ENCODE data around the gene MBD5. TPM values are rescaled to one million over a fixed set of nuclear protein-coding genes. Genes with fewer than 3 reads are reported as not detected.
A peak's percentile ranks its signal among the peaks of the same experiment; 100 is the strongest.

MBD5 gene
- total RNA-seq, 1 donor from 2014 or later, result 84.5 TPM

DNA sequence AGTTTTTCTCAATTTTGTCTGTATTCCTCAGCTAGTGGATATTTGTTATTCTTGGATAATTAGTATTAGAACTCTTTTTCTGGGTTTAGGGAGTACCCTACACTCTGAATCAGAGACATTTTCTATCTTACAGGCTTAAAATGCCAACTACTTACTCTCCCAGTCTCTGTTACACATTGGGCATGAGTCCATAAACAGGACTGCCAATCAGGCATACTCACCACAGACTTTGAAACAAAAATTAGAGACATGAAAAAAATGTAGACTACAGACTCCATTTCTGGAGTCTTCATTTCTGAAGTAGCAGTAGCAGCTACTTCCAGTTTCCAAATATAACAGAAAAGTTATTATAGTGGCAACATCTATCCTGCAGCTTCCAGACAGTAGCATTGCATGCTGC lies 279.7 kb downstream of the MBD5 start:
- DNase-seq (ENCODE audit: low spot score), result peak; percentile 42

GRCh38 chr2:148301362-148301761 lies 280.5 kb downstream of the MBD5 start:
- no peak for DNase-seq (ENCODE audit: low spot score)

- DNase-seq (ENCODE audit: low spot score), result no peak
Measured at GRCh38 chr2:148302526-148302925, 281.6 kb downstream of the MBD5 start.

DNA sequence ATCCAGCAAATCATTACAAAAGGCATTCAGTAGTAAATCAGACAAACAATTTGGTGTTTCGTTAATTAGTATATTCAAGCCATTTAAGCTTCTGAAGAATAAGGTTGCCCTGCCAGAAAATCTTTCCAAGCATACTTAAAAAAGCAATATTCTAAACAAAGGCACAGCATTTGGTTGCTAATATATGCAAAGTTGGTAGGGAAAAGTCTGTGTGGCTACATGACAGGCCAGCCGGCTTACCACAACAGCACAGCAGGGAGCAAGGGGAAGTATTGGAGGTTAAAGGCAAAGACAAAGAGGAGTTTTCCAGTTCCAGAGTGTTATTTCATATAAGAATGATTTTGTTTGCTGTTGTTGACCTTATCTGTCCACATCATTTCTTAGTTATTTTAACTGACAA lies 282.3 kb downstream of the MBD5 start:
- no peak for DNase-seq (ENCODE audit: low spot score)

DNA sequence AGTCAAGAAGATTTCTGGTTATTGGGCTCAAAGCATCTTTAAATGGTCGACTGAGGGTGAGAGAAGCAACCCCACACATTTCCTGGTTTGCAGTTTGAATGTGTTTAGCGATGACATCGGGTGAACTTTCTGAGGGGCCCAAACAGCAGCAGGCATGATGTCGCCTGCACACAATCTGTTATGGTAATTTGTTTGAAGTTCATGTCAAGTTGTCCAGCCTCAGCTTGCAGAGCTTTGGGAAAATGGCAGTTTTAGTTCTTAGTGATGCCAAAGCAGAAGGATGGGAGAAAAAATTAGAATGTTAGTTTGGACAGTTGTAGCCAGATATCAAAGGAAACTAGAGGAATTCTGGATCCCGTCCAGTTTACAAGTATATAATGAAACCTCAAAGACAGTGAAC lies 284.6 kb downstream of the MBD5 start:
- DNase-seq (ENCODE audit: low spot score), result peak; percentile 38

GRCh38 chr2:148306027-148306426 lies 285.1 kb downstream of the MBD5 start:
- DNase-seq (ENCODE audit: low spot score), result no peak

DNA sequence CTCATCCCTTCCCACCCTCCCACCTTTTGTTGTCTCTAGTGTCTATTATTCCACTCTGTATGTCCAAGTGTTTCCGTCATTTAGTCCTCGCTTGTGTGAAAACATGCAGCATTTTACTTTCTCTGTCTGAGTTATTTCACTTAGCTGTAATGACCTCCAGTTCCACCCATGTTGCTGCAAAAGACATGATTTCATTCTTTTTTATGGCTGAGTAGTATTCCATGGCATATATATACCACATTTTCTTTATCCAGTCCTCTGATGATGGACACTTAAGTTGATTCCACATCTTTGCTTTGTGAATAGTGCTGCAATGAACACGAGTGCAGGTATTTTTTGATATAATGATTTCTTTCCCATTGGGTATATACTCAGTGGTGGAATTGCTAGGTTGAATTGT lies 296.7 kb downstream of the MBD5 start:
- DNase-seq (ENCODE audit: low spot score), result no peak

DNA sequence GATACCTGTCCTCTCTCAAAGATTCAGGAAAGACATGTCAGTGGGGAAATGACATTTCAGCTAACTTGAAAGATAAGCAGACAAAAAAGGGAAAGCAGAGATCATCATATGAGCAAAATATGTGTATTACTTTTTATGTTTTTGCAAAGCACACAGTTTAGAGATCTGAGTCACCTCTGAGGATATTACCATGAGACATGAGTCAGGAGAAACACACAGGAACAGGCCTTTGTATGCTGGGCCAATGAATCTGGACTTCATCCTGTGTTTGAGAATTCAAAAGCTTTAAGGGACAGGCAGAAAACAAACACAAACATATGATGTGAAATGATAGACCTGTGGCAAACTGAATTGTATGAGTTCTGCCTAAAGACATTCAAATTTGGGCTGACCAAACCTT lies 317.6 kb downstream of the MBD5 start:
- peak; percentile 66 for DNase-seq (ENCODE audit: low spot score)

DNA sequence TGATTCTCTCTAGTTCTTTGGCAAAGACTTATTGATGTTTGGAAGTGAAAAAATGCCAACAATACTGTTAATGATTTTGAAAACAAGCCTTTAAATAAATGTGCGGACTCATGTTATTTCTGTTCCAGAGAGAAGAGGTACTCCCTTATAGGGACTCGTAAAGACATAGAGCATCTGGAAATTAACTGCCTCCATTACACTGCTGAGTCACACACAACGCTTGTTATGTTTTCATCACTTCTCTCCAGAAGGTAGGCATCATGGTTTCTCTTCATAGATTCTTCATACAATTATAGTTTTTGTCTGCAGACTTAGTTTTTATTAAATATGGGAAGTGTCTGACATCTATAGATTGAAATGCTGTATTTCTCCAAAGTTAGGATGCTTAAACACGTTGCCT lies 321.2 kb downstream of the MBD5 start:
- no peak for DNase-seq (ENCODE audit: low spot score)

DNA sequence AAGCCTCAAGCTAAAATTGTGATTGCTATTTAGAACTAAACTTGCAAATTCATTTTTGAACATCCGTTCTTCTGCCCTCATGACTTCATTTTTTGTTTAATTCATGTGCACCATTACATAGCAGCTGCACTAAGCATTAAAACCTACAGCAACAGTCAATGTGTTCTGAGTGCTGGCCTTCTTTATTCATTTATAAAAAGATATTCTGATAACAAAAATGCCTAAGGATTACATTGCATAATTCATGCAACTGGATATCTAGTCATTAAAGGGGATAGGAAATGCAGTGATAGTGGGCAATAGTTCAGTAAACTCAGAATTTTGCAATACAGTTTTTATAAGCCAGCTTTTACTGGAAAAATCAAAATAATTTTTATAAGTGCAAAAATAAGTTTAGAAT lies 329.3 kb downstream of the MBD5 start:
- DNase-seq (ENCODE audit: low spot score), result peak; percentile 75

DNA sequence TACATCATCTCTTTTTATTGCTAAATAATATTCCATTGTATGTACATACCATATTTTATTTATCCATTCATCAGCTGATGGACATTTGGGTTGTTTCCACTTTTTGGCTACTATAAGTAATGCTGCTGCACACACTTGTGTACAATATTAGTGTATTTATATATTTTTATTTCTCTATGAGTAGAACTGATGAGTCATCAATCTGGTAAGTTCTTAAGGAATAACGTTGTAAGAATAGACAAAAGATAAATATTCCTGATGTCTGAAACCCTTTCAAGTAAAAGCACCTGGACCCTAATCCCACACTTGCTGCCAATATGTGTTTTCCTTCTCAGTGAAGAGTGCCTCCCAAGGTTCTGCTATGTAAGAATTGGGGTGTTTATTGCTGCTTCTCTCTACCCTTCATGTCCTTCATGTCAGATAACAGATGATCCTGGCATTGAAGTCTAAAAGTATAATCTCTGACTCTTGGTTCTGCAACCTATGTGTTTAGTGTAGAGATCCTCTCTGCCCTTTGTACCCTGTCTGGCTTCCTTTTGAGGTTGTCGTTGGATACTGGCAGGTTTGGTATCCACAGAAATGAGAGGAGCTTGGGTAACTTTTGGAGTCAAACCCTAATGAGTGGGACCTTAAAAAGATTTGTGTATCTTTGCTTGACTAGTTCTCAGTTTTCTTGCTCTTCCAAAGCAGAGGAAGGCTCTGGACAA lies 330.7 kb downstream of the MBD5 start:
- DNase-seq (ENCODE audit: low spot score), result no peak

GRCh38 chr2:148358375-148358774 lies 337.5 kb downstream of the MBD5 start:
- DNase-seq (ENCODE audit: low spot score), result no peak

- no peak for DNase-seq (ENCODE audit: low spot score)
Measured at GRCh38 chr2:148360662-148361061, 339.8 kb downstream of the MBD5 start.

DNA sequence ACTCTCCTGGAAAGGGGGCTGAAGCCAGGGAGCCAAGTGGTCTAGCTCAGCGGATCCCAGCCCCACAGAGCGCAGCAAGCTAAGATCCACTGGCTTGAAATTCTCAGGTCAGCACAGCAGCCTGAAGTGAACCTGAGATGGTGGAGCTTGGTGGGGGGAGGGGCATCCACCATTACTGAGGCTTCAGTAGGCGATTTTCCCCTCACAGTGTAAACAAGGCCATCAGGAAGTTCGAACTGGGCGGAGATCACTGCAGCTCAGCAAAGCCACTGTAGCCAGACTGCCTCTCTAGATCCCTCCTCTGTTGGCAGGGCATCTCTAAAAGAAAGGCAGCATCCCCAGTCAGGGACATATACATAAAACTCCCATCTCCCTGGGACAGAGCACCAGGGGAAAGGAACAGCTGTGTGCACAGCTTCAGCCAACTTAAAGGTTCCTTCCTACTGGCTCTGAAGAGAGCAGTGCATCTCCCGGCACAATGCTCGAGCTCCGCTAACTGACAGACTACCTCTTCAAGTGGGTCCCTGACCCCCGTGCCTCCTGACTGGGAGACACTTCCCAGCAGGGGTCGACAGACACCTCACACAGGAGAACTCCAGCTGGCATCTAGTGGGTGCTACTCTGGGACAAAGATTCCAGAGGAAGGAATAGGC lies 341.4 kb downstream of the MBD5 start:
- DNase-seq (ENCODE audit: low spot score), result no peak

DNA sequence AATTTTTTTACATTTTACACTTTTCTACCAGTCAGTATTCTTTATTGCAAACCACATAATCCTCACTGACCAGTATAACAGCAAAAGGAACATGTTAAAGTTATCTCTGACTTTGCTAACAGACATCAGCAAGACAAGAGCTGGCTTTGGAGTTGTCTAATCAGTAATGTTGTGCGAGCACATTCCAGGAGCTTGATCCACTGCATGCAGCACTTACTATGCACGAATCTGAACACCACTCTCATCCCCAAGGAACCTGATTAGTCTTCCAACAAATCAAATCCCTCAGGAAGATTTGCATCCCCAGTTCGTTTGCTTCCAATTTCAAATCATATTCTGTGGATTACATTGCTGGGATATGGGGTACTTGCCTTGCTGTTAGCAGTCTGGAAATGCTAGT lies 354.3 kb downstream of the MBD5 start:
- peak; percentile 80 for DNase-seq (ENCODE audit: low spot score)

DNA sequence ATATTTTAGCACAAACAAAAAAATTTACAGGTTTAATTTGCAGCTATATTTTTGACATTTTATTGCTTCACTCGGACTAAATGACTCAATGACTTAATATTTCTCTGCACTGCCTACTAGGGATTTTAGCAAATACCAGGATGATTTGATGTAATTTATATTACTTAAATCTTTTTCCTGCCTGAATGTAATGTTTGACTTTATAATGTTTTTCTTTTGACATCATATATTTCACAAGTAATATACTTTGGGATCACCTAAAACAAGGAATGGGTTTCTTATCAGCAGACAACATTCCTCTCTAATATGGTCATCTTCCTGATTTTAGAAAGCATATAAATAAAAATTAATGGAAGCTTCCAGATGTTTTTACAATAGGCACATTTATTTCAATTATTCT lies 370.4 kb downstream of the MBD5 start:
- peak; percentile 56 for DNase-seq (ENCODE audit: low spot score)

- DNase-seq (ENCODE audit: low spot score), result no peak
Measured at GRCh38 chr2:148402786-148403185, 381.9 kb downstream of the MBD5 start.

GRCh38 chr2:148410899-148411298 lies 390.0 kb downstream of the MBD5 start:
- DNase-seq (ENCODE audit: low spot score), result no peak

- no peak for DNase-seq (ENCODE audit: low spot score)
Measured at GRCh38 chr2:148416248-148416647, 395.4 kb downstream of the MBD5 start.

- no peak for DNase-seq (ENCODE audit: low spot score)
Measured at GRCh38 chr2:148430101-148430500, 409.2 kb downstream of the MBD5 start.

DNA sequence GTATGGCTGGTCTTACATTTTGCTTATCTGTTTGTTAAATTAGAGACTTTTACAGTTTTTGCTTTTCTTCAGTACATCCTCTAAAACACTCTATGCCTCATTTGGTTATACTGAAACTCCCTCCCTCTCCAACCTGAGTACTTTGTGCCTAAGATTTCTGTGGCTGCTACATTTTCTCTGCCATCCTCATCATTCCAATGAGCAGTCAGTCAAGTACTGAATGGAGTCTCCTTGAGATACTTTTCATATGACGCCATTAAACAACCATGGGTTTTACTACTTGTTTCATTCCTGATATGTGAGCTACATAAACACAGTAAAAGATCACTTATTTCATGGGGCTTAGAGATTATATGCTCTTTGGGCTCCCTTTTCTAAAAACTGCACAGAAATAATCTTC lies 427.0 kb downstream of the MBD5 start:
- no peak for DNase-seq (ENCODE audit: low spot score)

- no peak for DNase-seq (ENCODE audit: low spot score)
Measured at GRCh38 chr2:148450531-148450930, 429.6 kb downstream of the MBD5 start.

DNA sequence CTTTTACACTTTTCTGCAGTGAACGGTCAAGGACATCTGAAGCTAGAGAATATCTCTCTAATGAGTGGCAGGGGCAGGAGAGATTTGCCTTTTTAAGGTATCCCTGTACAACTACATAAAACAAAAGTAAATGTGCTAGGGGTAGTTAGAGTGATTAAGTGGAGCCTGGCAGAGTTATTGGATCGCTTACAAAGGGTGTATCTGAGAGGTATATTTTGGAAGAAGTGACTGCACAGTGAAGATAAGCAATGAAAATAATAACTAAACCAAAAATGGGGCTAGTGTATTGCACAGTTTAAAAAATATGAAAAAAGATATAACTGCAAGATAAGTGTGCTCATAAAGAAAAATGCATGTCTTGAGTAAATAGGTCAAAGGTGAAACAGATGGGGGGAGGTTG lies 430.2 kb downstream of the MBD5 start:
- no peak for DNase-seq (ENCODE audit: low spot score)

GRCh38 chr2:148455791-148456190 lies 434.9 kb downstream of the MBD5 start:
- no peak for DNase-seq (ENCODE audit: low spot score)
